ENCODE data around the gene IGSF21. TPM values are rescaled to one million over a fixed set of nuclear protein-coding genes. Genes with fewer than 3 reads are reported as not detected.
A peak's percentile ranks its signal among the peaks of the same experiment; 100 is the strongest.

The IGSF21 gene
- total and polyA plus RNA-seq, 5 experiments from 2014 or later, result not detected

DNA sequence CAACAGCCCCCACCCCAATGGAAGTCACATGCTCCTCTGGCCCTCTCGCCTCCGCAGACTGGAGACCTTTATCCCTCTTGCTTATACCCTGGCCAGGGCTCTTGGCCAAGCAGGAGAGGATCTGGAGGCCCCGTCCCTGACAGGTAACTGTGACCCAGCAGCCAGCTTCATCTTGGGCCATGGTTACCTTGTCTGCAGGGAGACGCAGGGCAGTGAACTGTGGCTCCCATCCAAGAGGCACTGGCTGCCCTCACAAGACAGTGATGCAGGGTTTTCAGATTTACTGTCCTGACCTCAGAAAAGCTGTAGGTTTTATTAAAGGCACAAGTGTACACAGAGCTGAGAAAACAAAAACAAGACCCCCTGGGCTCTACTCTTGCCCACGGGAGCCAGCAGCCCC is 276.5 kb downstream of the IGSF21 start:
- POLR2A ChIA-PET, result no interaction called here
- no peak overlapping the region for H3K27ac Mint-ChIP-seq
- DNase-seq (no peak), ATAC-seq (no peak)
- peaks cover 0 to 23% (median 8%) of the 10 kb centered on the region in 9 donors for H3K9me3 Mint-ChIP-seq
- peaks cover 15 to 52% (median 44%) of the 10 kb centered on the region in 5 donors for H3K27me3 Mint-ChIP-seq
- H3K4me3 Mint-ChIP-seq, result no peak overlapping the region
- peaks cover 0 to 5% (median 0%) of the 10 kb centered on the region in 4 donors for H3K4me1 Mint-ChIP-seq
- peaks cover 0 to 8% (median 0%) of the 10 kb centered on the region in 3 donors for H3K36me3 Mint-ChIP-seq

DNA sequence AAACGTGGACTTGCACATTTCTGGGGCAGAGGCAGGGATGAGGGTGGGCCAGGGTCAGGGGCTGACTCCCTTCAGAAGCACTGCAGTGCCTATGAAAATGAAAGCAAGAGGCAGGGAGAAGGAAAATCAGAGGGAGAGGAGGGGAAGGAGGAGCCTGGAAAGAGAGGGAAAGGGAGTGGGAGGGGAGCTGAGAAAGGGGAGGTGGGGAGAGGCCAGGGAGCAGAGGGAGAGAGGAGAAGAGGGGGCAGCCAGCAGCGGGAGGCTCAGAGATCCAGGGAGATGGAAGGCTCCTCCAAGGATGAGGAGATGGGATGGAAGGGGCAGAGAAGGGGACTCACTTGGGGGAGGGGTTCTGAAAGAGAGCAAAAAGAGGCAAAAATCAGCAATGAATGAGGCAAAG is 276.9 kb downstream of the IGSF21 start:
- Mint-ChIP-seq H3K9me3 (peaks cover 0 to 20% (median 6%) of the 10 kb centered on the region in 9 donors), H3K27ac (no peak overlapping the region), H3K27me3 (peaks cover 15 to 52% (median 44%) of the 10 kb centered on the region in 5 donors), H3K4me1 (peaks cover 0 to 5% (median 0%) of the 10 kb centered on the region in 4 donors), H3K36me3 (peaks cover 0 to 4% (median 0%) of the 10 kb centered on the region in 3 donors), H3K4me3 (no peak overlapping the region)
- no peak for ATAC-seq
- DNase-seq, result peak in 1 of 10 donors; percentile 36
- POLR2A ChIA-PET, result no interaction called here

DNA sequence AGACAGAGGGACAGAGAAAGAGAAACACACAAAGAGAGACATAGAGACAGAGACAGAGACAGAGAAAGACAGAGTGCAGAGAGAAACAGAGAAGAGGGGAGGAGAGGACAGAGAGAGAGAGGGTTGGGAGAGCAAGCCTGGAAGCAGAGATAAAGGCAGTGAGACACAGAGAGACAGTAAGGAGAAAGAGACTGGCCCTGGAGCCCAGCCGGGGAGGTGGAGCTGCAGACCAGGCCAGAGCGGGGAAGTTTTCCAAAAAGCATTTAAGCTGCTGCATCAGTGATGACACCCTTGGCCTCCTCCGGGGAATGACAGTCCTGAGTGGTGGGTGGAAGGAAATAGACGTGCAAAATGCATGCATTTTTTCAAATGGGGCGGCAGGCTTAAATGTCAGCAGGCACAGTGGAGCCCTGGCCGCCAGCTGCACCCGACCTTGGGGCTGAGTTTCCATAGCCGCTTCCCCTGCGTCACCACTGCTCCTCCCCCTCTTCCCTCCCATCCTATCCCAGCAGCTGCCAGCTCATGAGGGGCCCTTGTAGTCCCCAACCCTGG is 277.7 kb downstream of the IGSF21 start:
- POLR2A ChIA-PET, result no interaction called here
- no peaks in the 10 kb centered on the region for H3K36me3 Mint-ChIP-seq
- no peak for ATAC-seq
- peaks cover 0 to 11% (median under 1%) of the 10 kb centered on the region in 9 donors for H3K9me3 Mint-ChIP-seq
- H3K4me3 Mint-ChIP-seq, result no peak overlapping the region
- H3K4me1 Mint-ChIP-seq, result peaks cover 0 to 5% (median 0%) of the 10 kb centered on the region in 4 donors
- no peak for DNase-seq
- no peak overlapping the region for H3K27ac Mint-ChIP-seq
- peaks cover 14 to 52% (median 39%) of the 10 kb centered on the region in 5 donors for H3K27me3 Mint-ChIP-seq

DNA sequence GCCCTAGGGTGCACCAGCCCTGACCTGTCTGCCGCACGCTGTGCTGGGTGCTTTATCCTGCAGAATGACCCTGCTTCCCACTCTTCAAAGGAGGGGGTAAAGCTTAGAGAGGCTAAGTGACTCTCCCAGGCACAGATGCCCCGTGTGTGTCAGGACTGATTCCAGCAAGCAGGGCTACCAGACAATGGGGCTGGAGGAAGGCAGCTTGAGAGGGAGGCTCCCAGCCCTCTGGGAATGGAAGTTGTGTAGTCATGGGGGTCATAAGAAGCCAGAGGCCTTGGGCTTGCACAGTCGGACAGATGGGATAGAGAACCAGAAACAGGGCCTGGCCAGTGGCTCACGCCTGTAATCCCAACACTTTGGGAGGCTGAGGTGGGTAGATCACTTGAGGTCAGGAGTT is 279.0 kb downstream of the IGSF21 start:
- no peak overlapping the region for H3K27ac Mint-ChIP-seq
- peaks cover 12 to 50% (median 32%) of the 10 kb centered on the region in 5 donors for H3K27me3 Mint-ChIP-seq
- peaks cover 0 to 2% (median 0%) of the 10 kb centered on the region in 9 donors for H3K9me3 Mint-ChIP-seq
- H3K4me1 Mint-ChIP-seq, result peaks cover 0 to 5% (median 0%) of the 10 kb centered on the region in 4 donors
- no peak for DNase-seq
- POLR2A ChIA-PET, result no interaction called here
- H3K36me3 Mint-ChIP-seq, result no peaks in the 10 kb centered on the region
- no peak for ATAC-seq
- H3K4me3 Mint-ChIP-seq, result no peak overlapping the region

DNA sequence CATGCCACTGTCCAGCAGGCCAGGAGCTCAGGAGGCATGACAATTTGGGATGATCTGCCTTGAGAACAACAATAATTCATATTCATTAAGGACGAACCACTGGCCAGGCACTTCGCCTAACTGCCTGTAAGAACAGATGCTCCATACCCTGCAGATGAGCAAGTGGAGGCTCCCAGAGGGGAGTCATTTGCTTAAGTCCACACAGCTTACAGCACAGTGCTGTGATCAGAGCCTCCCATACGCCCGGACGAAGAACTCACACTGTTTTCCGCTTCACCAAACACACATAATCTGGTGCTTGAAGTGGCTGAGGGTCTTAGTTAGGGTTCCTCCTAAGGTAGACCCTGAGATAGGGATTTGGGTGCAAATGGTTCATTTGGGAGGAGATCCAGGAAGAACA is 279.7 kb downstream of the IGSF21 start:
- DNase-seq (no peak), ATAC-seq (no peak)
- H3K4me1 Mint-ChIP-seq, result peaks cover 0 to 5% (median 0%) of the 10 kb centered on the region in 4 donors
- no peaks in the 10 kb centered on the region for H3K9me3 Mint-ChIP-seq
- POLR2A ChIA-PET, result no interaction called here
- no peak overlapping the region for H3K27ac Mint-ChIP-seq
- H3K27me3 Mint-ChIP-seq, result peaks cover 12 to 43% (median 28%) of the 10 kb centered on the region in 5 donors
- no peak overlapping the region for H3K4me3 Mint-ChIP-seq
- H3K36me3 Mint-ChIP-seq, result no peaks in the 10 kb centered on the region

DNA sequence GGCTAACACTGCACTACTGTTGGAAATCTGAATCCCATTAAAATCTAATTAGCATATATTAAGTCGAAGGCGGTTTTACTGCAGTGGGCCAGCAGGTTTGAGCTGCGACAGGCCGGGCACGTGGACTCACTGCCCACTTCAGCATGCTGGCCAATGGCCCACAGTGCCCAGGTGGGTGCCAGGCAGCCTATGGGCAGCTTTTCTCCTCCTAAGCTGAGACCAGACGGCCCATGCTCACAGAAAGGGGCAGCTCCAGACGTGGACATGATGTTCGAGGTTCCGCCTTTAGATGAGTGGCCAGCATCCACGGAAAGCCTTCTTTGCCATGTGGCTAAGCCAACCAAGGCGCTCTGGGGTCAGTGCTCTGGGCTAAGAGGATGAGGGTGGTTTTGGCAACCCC is 283.4 kb downstream of the IGSF21 start:
- Mint-ChIP-seq H3K4me1 (no peaks in the 10 kb centered on the region), H3K27me3 (peaks cover 5 to 33% (median 20%) of the 10 kb centered on the region in 5 donors), H3K4me3 (no peak overlapping the region), H3K27ac (no peak overlapping the region), H3K9me3 (no peaks in the 10 kb centered on the region), H3K36me3 (no peaks in the 10 kb centered on the region)
- DNase-seq (no peak), ATAC-seq (no peak)
- POLR2A ChIA-PET, result no interaction called here

DNA sequence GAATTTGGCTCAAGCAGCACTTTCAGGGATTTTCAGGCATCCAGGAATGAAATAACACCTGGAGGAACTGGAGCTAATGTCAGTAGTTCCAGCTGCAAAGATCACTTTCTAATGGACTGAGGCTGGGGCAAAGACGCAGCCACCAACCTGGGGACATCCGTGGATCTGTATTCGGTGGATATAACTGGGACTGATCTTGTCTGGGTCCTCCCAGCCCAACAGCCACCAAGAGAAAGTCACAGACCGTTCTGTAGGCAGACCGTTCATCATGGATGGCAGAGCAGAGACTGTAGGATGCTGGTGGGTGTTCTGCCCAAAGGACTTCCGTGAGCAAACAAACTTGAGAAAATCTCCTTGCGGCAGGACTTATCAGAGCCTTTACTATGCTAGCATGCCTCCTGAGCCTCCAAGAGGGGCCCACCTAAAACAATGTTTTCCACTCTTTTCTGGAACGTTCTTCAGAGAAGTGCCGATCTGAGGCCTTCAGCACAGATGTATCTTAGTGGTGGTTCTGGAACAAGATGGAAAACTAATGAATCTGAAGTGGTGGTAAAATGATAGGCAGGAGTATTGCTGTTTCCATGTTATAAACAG is 287.1 kb downstream of the IGSF21 start:
- no peak overlapping the region for H3K27ac Mint-ChIP-seq
- H3K4me1 Mint-ChIP-seq, result no peaks in the 10 kb centered on the region
- DNase-seq, result no peak
- H3K9me3 Mint-ChIP-seq, result no peaks in the 10 kb centered on the region
- POLR2A ChIA-PET, result no interaction called here
- no peak overlapping the region for H3K4me3 Mint-ChIP-seq
- H3K36me3 Mint-ChIP-seq, result no peaks in the 10 kb centered on the region
- H3K27me3 Mint-ChIP-seq, result peaks cover 5 to 51% (median 23%) of the 10 kb centered on the region in 5 donors
- ATAC-seq, result no peak

DNA sequence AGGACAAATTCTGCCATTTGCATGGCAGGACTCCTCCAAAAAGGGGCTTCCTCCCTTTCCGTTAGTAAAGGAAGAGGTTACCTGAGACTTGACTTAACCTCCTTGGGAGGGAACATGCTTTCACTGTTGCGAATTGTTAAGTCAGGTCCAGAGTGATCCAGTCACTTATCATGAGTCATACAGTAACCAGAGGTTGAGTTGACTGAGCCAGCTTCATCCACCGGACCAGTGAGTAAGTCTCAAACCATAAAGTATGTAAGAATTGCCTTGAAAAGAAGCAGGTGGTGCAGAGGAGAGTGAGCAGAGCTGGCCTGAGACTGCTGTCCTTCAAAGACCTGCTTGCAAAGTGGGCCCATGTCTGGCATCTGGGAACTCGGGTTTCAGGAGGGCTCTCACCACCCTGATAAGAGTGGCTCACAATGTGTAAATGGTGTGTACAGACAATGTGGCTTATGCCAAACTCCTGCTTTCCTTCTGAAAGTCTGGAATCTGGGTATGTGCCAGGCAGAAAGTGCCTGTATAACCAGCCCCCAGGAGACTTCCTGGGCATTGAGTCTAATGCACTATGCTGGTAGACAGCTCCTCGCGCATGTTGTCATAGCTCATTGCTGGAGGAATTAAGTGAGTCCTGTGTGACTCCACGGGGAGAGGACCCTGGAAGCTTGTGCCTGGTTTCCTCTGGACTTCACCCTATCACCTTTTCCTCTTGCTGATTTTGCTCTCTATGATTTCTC is 288.8 kb downstream of the IGSF21 start:
- Mint-ChIP-seq H3K9me3 (no peaks in the 10 kb centered on the region), H3K27ac (no peak overlapping the region), H3K4me3 (no peak overlapping the region), H3K27me3 (peaks cover 10 to 51% (median 23%) of the 10 kb centered on the region in 5 donors), H3K4me1 (peaks cover 0 to 2% (median 0%) of the 10 kb centered on the region in 4 donors), H3K36me3 (no peaks in the 10 kb centered on the region)
- no peak for ATAC-seq
- DNase-seq, result no peak
- POLR2A ChIA-PET, result no interaction called here

DNA sequence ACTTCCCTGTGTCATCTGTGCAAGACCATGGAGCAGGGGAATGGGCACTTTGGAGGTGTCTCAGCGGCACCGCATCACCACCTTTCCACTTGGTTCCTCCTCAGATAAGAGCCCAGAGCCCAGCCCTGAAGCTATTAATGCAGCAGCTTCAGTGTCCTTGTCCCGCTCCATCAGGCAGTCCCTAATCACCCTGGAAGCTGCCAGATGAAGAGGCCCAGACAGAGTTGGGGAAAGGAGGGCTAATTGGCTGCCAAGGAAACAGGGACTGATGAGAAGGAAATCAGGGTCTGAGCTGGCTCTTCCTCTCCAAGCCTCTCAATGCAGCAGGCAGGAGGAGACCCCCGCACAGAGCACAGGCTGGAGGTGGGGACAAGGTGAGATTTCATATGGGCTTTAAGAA is 290.0 kb downstream of the IGSF21 start:
- DNase-seq (no peak), ATAC-seq (no peak)
- peaks cover 0 to 2% (median 0%) of the 10 kb centered on the region in 4 donors for H3K4me1 Mint-ChIP-seq
- no peaks in the 10 kb centered on the region for H3K9me3 Mint-ChIP-seq
- no peak overlapping the region for H3K27ac Mint-ChIP-seq
- H3K36me3 Mint-ChIP-seq, result no peaks in the 10 kb centered on the region
- POLR2A ChIA-PET, result no interaction called here
- peaks cover 10 to 52% (median 24%) of the 10 kb centered on the region in 5 donors for H3K27me3 Mint-ChIP-seq
- H3K4me3 Mint-ChIP-seq, result peak overlapping the region in 1 of 10 donors; percentile 7

DNA sequence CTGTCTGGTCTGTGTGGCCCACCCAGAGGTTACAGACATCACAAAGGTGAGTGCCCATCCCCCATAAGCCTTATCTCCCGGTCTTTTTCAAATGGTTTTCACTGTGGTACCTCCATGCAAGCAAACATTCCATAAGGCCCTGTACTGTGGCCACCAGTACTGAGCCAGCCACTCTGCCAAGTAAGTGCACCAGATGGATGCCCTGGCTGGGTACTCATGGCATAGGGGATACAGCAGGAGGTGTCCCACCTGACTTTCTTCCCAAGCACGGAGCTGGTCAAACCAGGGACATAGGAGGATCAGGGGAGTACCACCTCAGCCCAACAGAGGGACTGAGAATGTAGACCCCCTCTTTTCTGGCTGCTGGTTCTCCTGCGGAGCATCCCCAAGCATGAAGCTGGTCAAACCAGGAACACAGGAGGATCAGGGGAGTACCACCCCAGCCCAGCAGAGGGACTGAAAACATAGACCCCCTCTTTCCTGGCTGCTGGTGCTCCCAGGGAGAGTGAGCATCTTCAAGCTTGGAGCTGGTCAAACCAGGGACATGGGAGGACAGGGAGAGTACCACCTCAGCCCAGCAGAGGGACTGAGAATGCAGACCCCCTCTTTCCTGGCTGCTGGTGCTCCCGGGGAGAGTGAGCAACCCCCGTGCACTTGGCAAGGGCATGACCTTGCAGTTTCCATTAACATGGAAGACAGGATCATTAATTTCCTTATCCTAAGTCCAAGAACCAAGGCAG is 291.4 kb downstream of the IGSF21 start:
- peaks cover 10 to 59% (median 27%) of the 10 kb centered on the region in 5 donors for H3K27me3 Mint-ChIP-seq
- no peaks in the 10 kb centered on the region for H3K36me3 Mint-ChIP-seq
- H3K9me3 Mint-ChIP-seq, result no peaks in the 10 kb centered on the region
- H3K4me1 Mint-ChIP-seq, result peaks cover 0 to 2% (median 0%) of the 10 kb centered on the region in 4 donors
- H3K4me3 Mint-ChIP-seq, result no peak overlapping the region
- no peak overlapping the region for H3K27ac Mint-ChIP-seq
- DNase-seq (no peak), ATAC-seq (no peak)
- POLR2A ChIA-PET, result no interaction called here

DNA sequence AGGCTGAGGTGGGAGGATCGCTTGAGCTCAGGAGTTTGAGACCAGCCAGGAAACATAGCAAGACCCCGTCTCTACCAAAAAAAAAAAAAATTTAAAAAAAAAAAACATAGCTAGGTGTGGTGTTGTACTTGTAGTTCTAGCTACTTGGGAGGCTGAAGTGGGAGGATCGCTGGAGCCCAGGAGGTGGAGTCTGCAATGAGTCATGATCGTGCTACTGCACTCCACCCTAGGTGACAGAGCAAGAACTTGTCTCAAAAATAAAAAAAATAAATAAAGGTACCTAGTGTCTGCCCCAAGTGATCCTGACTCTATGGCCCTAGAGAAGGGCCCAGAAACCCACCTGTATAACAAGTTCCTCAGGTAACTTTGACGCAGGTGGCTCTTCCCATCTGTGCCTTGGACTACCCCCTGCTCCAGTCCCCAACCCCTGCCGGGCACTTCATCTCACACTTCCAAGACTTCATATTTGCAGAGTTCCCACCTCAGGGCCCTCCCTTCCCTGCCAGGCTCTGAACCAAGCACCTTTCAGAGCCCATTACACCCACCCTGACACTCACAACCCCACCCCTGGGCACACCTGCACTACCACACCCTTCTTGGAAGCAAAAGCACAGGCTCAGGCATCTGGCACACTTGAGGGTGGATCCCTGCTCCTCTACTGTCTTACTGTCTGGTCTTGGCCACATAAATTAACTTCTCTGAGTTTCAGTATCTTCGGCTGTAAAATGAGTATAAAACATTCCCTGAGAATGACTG is 292.9 kb downstream of the IGSF21 start:
- Mint-ChIP-seq H3K9me3 (peaks cover 0 to 2% (median 0%) of the 10 kb centered on the region in 9 donors), H3K27me3 (peaks cover 11 to 67% (median 25%) of the 10 kb centered on the region in 5 donors), H3K36me3 (no peaks in the 10 kb centered on the region), H3K4me1 (peaks cover 0 to 2% (median 0%) of the 10 kb centered on the region in 4 donors), H3K4me3 (no peak overlapping the region), H3K27ac (no peak overlapping the region)
- ATAC-seq (no peak), DNase-seq (no peak)
- POLR2A ChIA-PET, result no interaction called here

DNA sequence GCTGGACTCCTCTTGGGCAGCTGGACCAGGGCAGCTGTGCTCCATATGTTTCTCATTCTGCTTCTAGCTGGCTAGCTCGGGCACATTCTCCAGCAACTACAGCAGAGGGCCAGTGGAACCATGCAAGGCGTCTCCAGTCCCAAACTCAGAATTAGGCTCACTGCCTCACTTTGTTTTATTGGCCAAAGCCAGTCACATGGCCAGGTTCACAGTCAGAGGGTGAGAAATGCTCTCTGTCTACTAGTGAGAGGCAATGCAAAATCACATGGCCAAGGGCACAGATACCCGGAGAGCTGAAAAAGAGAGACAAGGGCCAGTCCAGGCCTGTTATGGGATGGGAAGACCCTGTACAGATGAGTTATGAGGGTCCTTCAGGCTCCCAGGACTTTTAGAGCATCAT is 294.3 kb downstream of the IGSF21 start:
- H3K9me3 Mint-ChIP-seq, result peaks cover 0 to 2% (median 0%) of the 10 kb centered on the region in 9 donors
- H3K4me1 Mint-ChIP-seq, result peaks cover 0 to 2% (median 0%) of the 10 kb centered on the region in 4 donors
- no peak for DNase-seq
- no peak overlapping the region for H3K4me3 Mint-ChIP-seq
- POLR2A ChIA-PET, result no interaction called here
- H3K27ac Mint-ChIP-seq, result no peak overlapping the region
- ATAC-seq, result no peak
- no peaks in the 10 kb centered on the region for H3K36me3 Mint-ChIP-seq
- peaks cover 15 to 67% (median 34%) of the 10 kb centered on the region in 5 donors for H3K27me3 Mint-ChIP-seq
